ENCODE measurements around the gene KYNU. TPM values are rescaled to one million over a fixed set of nuclear protein-coding genes. Genes with fewer than 3 reads are reported as not detected.
"Not testable (repeated sequence)": the region's sequence is repeated elsewhere in the genome, so short reads cannot be mapped to it uniquely, and the experiment has no call there.

KYNU gene
- total RNA-seq, 1 donor from 2014 or later = not detected

DNA sequence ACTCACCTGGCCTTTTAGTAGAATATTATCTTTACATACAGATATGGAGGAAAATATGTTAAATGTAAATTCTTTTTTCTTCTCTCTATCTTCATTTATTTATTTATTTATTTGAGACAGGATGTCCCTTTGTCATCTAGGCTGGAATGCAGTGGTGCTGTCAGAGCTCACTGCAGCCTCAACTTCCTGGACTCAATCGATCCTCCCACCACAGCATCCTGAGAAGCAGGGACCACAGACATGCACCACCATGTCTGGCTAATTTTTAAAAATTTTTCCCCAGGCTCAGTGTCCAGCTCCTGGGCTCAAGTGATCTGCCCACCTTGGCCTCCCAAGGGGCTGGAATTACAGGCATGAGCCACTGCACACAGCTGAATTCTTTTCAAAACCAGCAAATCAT is 20.3 kb downstream of the KYNU start:
- TF ChIP-seq, protein P1, sequence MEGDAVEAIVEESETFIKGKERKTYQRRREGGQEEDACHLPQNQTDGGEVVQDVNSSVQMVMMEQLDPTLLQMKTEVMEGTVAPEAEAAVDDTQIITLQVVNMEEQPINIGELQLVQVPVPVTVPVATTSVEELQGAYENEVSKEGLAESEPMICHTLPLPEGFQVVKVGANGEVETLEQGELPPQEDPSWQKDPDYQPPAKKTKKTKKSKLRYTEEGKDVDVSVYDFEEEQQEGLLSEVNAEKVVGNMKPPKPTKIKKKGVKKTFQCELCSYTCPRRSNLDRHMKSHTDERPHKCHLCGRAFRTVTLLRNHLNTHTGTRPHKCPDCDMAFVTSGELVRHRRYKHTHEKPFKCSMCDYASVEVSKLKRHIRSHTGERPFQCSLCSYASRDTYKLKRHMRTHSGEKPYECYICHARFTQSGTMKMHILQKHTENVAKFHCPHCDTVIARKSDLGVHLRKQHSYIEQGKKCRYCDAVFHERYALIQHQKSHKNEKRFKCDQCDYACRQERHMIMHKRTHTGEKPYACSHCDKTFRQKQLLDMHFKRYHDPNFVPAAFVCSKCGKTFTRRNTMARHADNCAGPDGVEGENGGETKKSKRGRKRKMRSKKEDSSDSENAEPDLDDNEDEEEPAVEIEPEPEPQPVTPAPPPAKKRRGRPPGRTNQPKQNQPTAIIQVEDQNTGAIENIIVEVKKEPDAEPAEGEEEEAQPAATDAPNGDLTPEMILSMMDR (IDR thresholded peaks at IDR 0.05; ENCODE audit: unreplicated experiment) = no peak
- DNase-seq (ENCODE audit: low spot score, unreplicated experiment) = no peak
- Mint-ChIP-seq H3K4me3 (ENCODE audit: low read depth) (no peak overlapping the region), H3K9me3 (ENCODE audit: low read depth) (no peaks in the 10 kb centered on the region), H3K27ac (no peak overlapping the region), H3K4me1 (ENCODE audit: low read depth) (peaks cover 3% of the 10 kb centered on the region), H3K27me3 (no peaks in the 10 kb centered on the region), H3K36me3 (ENCODE audit: insufficient read depth) (no peaks in the 10 kb centered on the region)

DNA sequence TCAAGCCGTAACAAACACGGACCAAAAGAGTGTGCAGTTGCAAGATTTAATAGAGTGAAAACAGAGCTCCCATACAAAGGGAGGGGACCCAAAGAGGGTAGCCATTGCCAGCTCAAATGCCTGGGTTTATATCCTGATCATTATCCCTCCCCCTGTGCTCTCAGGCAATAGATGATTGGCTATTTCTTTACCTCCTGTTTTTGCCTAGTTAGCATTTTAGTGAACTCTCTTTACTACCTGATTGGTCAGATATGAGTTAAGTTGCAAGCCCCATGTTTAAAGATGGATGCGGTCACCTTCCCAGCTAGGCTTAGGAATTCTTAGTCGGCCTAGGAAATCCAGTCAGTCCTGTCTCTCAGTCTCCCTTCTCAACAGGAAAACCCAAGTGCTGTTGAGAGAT is 22.9 kb downstream of the KYNU start:
- not testable (repeated sequence) for H3K4me1 Mint-ChIP-seq (ENCODE audit: low read depth); H3K9me3 Mint-ChIP-seq (ENCODE audit: low read depth)

DNA sequence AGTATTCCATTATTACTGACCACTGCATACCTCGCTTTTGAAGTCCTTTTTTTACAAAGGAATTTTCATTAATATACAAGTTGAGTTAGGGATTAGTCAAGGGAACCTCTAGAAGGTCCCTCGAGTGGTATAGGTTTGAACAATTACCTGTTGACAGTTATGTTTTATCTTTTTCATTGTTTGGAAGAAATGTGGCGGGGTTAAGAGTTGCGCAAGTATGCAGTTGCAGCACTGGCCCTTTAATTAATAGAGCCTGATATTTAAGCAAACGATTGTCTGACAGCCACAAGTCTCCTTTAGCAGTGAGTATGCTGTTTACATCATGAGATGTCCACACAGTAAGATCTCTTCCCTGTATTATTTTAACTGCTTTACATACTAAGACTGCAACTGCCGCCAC is 24.3 kb downstream of the KYNU start:
- Mint-ChIP-seq H3K27me3 (no peaks in the 10 kb centered on the region), H3K27ac (no peak overlapping the region), H3K4me3 (ENCODE audit: low read depth) (no peak overlapping the region), H3K4me1 (ENCODE audit: low read depth) (no peaks in the 10 kb centered on the region), H3K9me3 (ENCODE audit: low read depth) (no peaks in the 10 kb centered on the region), H3K36me3 (ENCODE audit: insufficient read depth) (no peaks in the 10 kb centered on the region)
- no peak for DNase-seq (ENCODE audit: low spot score, unreplicated experiment)
- TF ChIP-seq, protein P1 (IDR thresholded peaks at IDR 0.05; ENCODE audit: unreplicated experiment) = no peak

More for the DNA sequence above, 22.9 kb downstream of the KYNU start:
- not testable (repeated sequence) for H3K36me3 Mint-ChIP-seq (ENCODE audit: insufficient read depth); DNase-seq (ENCODE audit: low spot score, unreplicated experiment); H3K27ac Mint-ChIP-seq; H3K4me3 Mint-ChIP-seq (ENCODE audit: low read depth); H3K27me3 Mint-ChIP-seq

- not testable (repeated sequence) for H3K4me3 Mint-ChIP-seq (ENCODE audit: low read depth); H3K27ac Mint-ChIP-seq; DNase-seq (ENCODE audit: low spot score, unreplicated experiment); H3K36me3 Mint-ChIP-seq (ENCODE audit: insufficient read depth); H3K27me3 Mint-ChIP-seq; H3K4me1 Mint-ChIP-seq (ENCODE audit: low read depth); H3K9me3 Mint-ChIP-seq (ENCODE audit: low read depth)
Measured at GRCh38 chr2:142903726-142904125, 26.3 kb downstream of the KYNU start.

- Mint-ChIP-seq H3K9me3 (ENCODE audit: low read depth) (no peaks in the 10 kb centered on the region), H3K36me3 (ENCODE audit: insufficient read depth) (no peaks in the 10 kb centered on the region), H3K27me3 (no peaks in the 10 kb centered on the region), H3K27ac (no peak overlapping the region), H3K4me1 (ENCODE audit: low read depth) (no peaks in the 10 kb centered on the region), H3K4me3 (ENCODE audit: low read depth) (no peak overlapping the region)
- no peak for DNase-seq (ENCODE audit: low spot score, unreplicated experiment)
- TF ChIP-seq, protein P1 (IDR thresholded peaks at IDR 0.05; ENCODE audit: unreplicated experiment) = no peak
Measured at GRCh38 chr2:142907653-142908052, 30.2 kb downstream of the KYNU start.

DNA sequence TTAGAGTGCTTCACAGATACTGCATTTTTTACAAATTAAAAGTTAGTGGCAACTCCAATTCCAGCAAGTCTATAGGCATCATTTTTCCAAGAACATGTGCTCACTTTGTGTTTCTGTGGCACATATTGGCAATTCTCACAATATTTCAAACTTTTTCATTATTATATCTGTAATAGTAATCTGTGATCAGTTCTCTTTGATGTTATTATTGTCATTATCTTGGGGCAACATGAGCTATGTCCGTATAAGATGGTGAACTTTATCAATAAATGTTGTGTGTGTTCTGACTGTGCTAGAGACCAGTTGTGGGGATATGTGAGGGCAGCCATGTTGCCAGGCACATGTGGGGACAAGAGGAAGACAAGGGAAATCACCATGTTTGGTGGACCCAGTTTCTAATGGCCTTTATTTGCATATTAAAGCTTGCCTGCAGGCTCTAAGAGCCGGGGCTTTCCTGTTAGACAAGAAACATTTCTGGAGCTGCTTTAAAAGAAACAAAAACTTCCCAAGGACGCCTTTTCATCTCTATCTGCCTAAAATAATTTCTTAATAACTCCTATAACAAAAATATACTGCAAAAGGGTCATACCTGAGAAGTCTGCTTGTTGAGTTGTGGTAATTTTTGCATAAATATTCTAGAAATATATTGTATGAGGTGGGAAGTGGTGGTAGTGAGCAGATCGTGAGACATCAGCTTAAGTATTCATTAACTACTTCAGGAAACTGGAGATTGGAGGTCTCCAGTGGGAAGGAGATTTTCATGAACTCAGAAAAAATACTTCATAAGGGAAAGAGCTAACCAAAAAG is 37.2 kb downstream of the KYNU start:
- no peak for DNase-seq (ENCODE audit: low spot score, unreplicated experiment)
- no peaks in the 10 kb centered on the region for H3K4me1 Mint-ChIP-seq (ENCODE audit: low read depth)
- no peak overlapping the region for H3K4me3 Mint-ChIP-seq (ENCODE audit: low read depth)
- no peaks in the 10 kb centered on the region for H3K27me3 Mint-ChIP-seq
- H3K27ac Mint-ChIP-seq = no peak overlapping the region
- no peaks in the 10 kb centered on the region for H3K36me3 Mint-ChIP-seq (ENCODE audit: insufficient read depth)
- H3K9me3 Mint-ChIP-seq (ENCODE audit: low read depth) = peaks cover 7% of the 10 kb centered on the region
- TF ChIP-seq, protein P1 (IDR thresholded peaks at IDR 0.05; ENCODE audit: unreplicated experiment) = no peak
